ENCODE results near the gene MAP7D3. TPM values are rescaled to one million over a fixed set of nuclear protein-coding genes. Genes with fewer than 3 reads are reported as not detected.

MAP7D3 gene
- total RNA-seq, 1 experiment from 2014 or later, result 15.0 TPM

DNA sequence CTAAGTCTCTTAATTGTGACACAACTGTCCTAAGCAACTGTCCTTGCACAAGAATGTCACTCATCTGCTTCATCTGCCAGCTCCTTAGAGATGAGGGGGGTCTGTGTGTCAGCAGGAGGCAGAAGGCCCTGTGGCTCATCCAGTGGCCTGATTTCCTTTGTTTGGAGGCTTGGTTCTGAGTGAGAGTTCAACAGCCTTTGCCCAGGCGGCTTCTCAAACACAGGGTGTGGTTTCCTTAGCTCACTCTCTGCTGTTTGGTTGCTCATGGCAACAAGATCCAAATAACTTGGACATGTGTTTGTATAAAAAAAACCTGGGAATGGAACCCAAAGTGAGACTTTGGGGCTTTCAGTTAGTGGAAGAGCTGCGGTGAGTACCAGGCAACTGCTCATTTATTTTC is 46.6 kb downstream of the MAP7D3 start:
- Histone ChIP-seq H4K20me1 (ENCODE audit: insufficient read depth) (no peaks in the 10 kb centered on the region), H2AFZ (ENCODE audit: low read depth, low read length, poor library complexity, severe bottlenecking) (no peak overlapping the region), H3K9ac (ENCODE audit: low read length) (no peak overlapping the region), H3K4me1 (ENCODE audit: control insufficient read depth in 1 of 2, insufficient read depth in 2 of 2, low read length in 2 of 2) (no peaks in the 10 kb centered on the region), H3K27me3 (ENCODE audit: insufficient read depth, low read length) (no peaks in the 10 kb centered on the region), H3K79me2 (ENCODE audit: insufficient read depth, low read length) (no peaks in the 10 kb centered on the region), H3K4me3 (replicated peaks in 1 of 2; ENCODE audit: low read depth in 1 of 2, low read length in 2 of 2) (no peak overlapping the region), H3K9me2 (ENCODE audit: insufficient read depth) (no peaks in the 10 kb centered on the region), H3K9me3 (ENCODE audit: control insufficient read depth in 1 of 2, insufficient read depth in 1 of 2, low read depth in 1 of 2, low read length in 2 of 2) (no peaks in the 10 kb centered on the region), H3K27ac (ENCODE audit: low read depth, low read length) (no peak overlapping the region), H3K4me2 (ENCODE audit: low read length) (no peak overlapping the region), H3K36me3 (ENCODE audit: control insufficient read depth in 1 of 2, insufficient read depth in 2 of 2, low read length in 2 of 2) (no peaks in the 10 kb centered on the region)
- ATAC-seq (no peak), DNase-seq (ENCODE audit: low read depth, low spot score) (no peak)
- BruUV-seq (replicated peaks), result no TSS peak
- ChIA-PET POLR2A (no interaction called here), CTCF (no interaction called here), RAD21 (ENCODE audit: low non-redundant PET in 1 of 2, low total read pairs in 2 of 2, uncharacterized antibody in 2 of 2, unreplicated experiment in 2 of 2) (no interaction called here)
- intact Hi-C loops (cut with micrococcal nuclease), result no loop called here
- TF ChIP-seq RAD21 (IDR thresholded peaks at IDR 0.05; ENCODE audit: low read depth), result no peak
- TF ChIP-seq EZH2phosphoT487 (IDR thresholded peaks at IDR 0.05; ENCODE audit: borderline replicate concordance), result no peak
- no peak for TF ChIP-seq TCF7L2 (IDR thresholded peaks at IDR 0.05; ENCODE audit: borderline replicate concordance, extremely low read depth, insufficient read depth, insufficient read length)
- no peak for TF ChIP-seq JUND (IDR thresholded peaks at IDR 0.05)
- no peak for TF ChIP-seq ZFX (IDR thresholded peaks at IDR 0.05)
- no peak for TF ChIP-seq EGR1 (IDR thresholded peaks at IDR 0.05; ENCODE audit: low read depth)
- TF ChIP-seq, protein P1, sequence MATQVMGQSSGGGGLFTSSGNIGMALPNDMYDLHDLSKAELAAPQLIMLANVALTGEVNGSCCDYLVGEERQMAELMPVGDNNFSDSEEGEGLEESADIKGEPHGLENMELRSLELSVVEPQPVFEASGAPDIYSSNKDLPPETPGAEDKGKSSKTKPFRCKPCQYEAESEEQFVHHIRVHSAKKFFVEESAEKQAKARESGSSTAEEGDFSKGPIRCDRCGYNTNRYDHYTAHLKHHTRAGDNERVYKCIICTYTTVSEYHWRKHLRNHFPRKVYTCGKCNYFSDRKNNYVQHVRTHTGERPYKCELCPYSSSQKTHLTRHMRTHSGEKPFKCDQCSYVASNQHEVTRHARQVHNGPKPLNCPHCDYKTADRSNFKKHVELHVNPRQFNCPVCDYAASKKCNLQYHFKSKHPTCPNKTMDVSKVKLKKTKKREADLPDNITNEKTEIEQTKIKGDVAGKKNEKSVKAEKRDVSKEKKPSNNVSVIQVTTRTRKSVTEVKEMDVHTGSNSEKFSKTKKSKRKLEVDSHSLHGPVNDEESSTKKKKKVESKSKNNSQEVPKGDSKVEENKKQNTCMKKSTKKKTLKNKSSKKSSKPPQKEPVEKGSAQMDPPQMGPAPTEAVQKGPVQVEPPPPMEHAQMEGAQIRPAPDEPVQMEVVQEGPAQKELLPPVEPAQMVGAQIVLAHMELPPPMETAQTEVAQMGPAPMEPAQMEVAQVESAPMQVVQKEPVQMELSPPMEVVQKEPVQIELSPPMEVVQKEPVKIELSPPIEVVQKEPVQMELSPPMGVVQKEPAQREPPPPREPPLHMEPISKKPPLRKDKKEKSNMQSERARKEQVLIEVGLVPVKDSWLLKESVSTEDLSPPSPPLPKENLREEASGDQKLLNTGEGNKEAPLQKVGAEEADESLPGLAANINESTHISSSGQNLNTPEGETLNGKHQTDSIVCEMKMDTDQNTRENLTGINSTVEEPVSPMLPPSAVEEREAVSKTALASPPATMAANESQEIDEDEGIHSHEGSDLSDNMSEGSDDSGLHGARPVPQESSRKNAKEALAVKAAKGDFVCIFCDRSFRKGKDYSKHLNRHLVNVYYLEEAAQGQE (IDR thresholded peaks at IDR 0.05; ENCODE audit: low read depth), result no peak
- no peak for TF ChIP-seq POLR2A (IDR thresholded peaks at IDR 0.05; ENCODE audit: borderline replicate concordance, extremely low read depth, insufficient read depth, insufficient read length)
- TF ChIP-seq POLR2AphosphoS5 (IDR thresholded peaks at IDR 0.05; ENCODE audit: low read depth, low read length), result no peak
- no peak for TF ChIP-seq ATF3 (IDR thresholded peaks at IDR 0.05)
- no peak for TF ChIP-seq EZH2 (IDR thresholded peaks at IDR 0.05)
- TF ChIP-seq, protein P2, sequence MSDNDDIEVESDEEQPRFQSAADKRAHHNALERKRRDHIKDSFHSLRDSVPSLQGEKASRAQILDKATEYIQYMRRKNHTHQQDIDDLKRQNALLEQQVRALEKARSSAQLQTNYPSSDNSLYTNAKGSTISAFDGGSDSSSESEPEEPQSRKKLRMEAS (IDR thresholded peaks at IDR 0.05), result no peak
- TF ChIP-seq YY1 (IDR thresholded peaks at IDR 0.05; ENCODE audit: extremely low read depth, insufficient replicate concordance, low read depth, low read length), result no peak
- TF ChIP-seq ELF1 (IDR thresholded peaks at IDR 0.05; ENCODE audit: borderline replicate concordance, low read depth), result no peak
- TF ChIP-seq CBX3 (IDR thresholded peaks at IDR 0.05; ENCODE audit: low read depth), result no peak
- TF ChIP-seq FOSL1 (IDR thresholded peaks at IDR 0.05; ENCODE audit: low read depth), result no peak
- TF ChIP-seq ZNF274 (IDR thresholded peaks at IDR 0.05; ENCODE audit: low read depth, low read length), result no peak
- no peak for TF ChIP-seq SP1 (IDR thresholded peaks at IDR 0.05; ENCODE audit: low read depth)

Measured in HCT116 (cell line).